OCI-LY7 (cell line): Measurements from ENCODE around the gene SYNGR3.

Source experiments
- CTCF ChIP-seq: fragments of 200-600 bp; sonication (generic); conservative IDR thresholded peaks from 2 replicates; pipeline ENCODE4 v1.5.1; 2014; ENCODE audit warnings: mild to moderate bottlenecking, antibody characterized with exemption, low read length, moderate library complexity, mixed read lengths
- EZH2phosphoT487 ChIP-seq: fragments of 200-600 bp; sonication (generic); IDR thresholded peaks from 2 replicates; pipeline ENCODE4 v1.6.1; 2018; ENCODE audit warnings: low read depth, borderline replicate concordance, mild to moderate bottlenecking, mixed run types, antibody characterized with exemption, low read length, moderate library complexity, mixed read lengths

DNA sequence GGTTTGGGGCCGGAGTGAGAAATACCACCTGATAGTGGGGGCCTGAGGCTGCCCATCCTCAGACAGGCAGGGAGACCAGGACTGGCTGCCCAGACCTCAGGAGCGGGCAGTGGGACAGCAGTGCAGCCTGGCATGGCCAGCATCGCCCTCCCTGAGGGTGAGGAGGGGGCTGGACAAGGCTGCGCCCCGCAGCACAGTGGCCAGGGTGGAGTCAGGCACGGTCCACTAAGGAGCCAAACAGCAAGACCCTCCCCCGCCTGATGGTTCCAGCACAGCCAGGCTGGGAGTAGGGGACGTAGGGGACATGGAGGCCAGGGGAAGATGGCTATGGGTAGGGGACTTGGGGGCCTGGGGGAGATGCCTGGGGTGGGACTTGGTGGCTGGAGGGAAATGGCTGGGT, 16.5 kb downstream of the SYNGR3 start:
- TF ChIP-seq CTCF = no peak
- TF ChIP-seq EZH2phosphoT487 = no peak
